GM12865 (cell line): ENCODE measurements around the gene SRPX2.

Experiments used
- DNase-seq: peaks from one replicate; pipeline ENCODE4 v3.0.0; 2010; ENCODE audit warnings: low read depth
- H3K4me3 ChIP-seq: 2 replicates; pipeline ENCODE4 v1.5.1; 2011; ENCODE audit warnings: mild to moderate bottlenecking, low read depth, low read length, control low read depth
- TF ChIP-seq, protein P1 (sequence below): IDR thresholded peaks from 2 replicates; pipeline ENCODE4 v1.5.1; 2011; ENCODE audit warnings: low read length, control low read depth, low read depth, inconsistent platforms; ENCODE audit not compliant: insufficient read depth; ENCODE audit errors: missing control alignments

The SRPX2 gene, protein sequence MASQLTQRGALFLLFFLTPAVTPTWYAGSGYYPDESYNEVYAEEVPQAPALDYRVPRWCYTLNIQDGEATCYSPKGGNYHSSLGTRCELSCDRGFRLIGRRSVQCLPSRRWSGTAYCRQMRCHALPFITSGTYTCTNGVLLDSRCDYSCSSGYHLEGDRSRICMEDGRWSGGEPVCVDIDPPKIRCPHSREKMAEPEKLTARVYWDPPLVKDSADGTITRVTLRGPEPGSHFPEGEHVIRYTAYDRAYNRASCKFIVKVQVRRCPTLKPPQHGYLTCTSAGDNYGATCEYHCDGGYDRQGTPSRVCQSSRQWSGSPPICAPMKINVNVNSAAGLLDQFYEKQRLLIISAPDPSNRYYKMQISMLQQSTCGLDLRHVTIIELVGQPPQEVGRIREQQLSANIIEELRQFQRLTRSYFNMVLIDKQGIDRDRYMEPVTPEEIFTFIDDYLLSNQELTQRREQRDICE

DNA sequence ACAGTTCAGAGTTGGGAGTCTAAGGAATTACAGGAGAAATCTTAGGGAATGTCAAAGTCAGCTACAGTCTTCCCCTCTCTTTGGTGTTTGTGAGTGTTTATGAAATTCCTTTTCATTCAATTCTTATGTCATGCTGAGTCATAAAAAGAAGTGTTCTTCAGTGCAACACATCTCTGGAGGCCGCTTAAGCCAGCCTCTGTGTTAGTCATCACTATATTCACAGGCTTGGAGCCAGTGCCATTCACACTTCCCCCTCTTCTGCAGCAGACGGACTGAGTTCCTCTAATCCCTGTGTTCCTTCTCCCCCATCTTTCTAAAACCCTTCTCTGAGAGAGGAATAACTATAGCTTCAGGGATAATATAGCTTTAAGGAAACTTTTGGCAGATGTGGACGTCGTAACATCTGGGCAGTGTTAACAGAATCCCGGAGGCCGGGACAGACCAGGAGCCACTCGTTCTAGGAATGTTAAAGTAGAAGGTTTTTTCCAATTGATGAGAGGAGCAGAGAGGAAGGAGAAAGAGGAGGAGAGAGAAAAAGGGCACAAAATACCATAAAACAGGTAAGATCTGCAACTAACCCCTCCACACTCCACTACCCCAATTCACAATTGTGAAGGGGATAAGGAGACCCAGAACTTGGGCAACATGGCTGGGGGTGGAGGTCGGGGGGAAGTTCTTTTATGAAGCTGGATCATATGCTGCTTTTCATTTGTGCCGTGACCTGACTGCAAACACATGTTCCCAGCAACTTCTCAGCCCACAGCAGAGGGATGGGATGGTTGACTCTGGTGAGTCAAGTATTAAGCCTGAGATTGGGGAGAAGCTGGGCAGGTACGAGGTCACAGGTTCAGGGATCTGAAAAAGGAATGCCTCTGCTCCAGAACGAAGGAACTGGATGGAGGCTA lies at the start of gene SRPX2:
TSS of gene SRPX2 (plus strand) at position 244 of the 905 bp plus-strand sequence. CDS start 2,124 bp downstream, outside the sequence.
- DNase-seq: no peak
- no peak within 1 kb of the TSS for H3K4me3 ChIP-seq
- TF ChIP-seq, protein P1, sequence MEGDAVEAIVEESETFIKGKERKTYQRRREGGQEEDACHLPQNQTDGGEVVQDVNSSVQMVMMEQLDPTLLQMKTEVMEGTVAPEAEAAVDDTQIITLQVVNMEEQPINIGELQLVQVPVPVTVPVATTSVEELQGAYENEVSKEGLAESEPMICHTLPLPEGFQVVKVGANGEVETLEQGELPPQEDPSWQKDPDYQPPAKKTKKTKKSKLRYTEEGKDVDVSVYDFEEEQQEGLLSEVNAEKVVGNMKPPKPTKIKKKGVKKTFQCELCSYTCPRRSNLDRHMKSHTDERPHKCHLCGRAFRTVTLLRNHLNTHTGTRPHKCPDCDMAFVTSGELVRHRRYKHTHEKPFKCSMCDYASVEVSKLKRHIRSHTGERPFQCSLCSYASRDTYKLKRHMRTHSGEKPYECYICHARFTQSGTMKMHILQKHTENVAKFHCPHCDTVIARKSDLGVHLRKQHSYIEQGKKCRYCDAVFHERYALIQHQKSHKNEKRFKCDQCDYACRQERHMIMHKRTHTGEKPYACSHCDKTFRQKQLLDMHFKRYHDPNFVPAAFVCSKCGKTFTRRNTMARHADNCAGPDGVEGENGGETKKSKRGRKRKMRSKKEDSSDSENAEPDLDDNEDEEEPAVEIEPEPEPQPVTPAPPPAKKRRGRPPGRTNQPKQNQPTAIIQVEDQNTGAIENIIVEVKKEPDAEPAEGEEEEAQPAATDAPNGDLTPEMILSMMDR: no peak

DNA sequence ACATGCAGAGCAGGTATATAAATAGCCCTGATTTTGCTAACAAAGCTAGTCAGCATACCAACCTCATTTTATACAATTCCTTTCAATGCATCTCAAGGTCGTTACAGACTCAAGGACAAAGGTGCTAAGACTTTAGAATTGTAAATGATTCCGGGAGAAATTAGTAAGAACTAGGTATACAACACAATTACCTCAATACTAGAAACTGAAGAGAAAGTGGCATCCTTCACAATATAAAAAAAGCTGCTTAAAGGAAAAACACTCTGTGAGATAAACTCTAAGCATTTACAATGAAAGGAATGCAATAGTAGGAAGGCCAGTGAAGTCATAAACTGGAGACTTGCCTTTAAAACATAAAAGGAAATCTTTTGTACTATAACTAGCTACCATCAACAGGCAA lies 47.4 kb upstream of the SRPX2 start:
- H3K4me3 ChIP-seq: no peak overlapping the region
- DNase-seq: no peak
- TF ChIP-seq, protein P1: no peak

DNA sequence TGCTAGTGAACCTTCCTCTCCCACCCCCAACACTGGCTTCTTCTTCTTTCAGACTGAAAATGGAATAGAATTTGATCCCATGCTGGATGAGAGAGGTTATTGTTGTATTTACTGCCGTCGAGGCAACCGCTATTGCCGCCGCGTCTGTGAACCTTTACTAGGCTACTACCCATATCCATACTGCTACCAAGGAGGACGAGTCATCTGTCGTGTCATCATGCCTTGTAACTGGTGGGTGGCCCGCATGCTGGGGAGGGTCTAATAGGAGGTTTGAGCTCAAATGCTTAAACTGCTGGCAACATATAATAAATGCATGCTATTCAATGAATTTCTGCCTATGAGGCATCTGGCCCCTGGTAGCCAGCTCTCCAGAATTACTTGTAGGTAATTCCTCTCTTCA lies 44.5 kb upstream of the SRPX2 start:
- no peak overlapping the region for H3K4me3 ChIP-seq
- DNase-seq: no peak
- TF ChIP-seq, protein P1: no peak

DNA sequence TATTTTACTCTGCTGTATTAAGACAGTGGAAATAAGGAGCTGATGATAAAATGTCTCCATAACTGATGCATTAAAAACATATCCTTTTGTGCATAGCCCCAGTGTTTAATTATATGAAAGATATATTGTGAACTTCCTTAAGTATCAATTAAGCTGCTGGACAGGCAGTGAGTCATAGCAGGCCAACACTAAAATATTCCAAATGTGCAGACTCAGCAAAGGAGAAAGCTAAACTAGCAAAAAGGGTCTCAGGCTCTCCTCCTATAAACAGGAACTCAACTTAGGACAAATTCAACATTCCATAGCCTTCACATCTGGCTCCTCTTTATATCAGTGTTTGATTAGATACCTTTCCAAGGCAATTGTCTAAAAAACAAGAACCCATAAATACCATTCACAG lies 43.7 kb upstream of the SRPX2 start:
- TF ChIP-seq, protein P1: no peak
- DNase-seq: no peak
- H3K4me3 ChIP-seq: no peak overlapping the region

DNA sequence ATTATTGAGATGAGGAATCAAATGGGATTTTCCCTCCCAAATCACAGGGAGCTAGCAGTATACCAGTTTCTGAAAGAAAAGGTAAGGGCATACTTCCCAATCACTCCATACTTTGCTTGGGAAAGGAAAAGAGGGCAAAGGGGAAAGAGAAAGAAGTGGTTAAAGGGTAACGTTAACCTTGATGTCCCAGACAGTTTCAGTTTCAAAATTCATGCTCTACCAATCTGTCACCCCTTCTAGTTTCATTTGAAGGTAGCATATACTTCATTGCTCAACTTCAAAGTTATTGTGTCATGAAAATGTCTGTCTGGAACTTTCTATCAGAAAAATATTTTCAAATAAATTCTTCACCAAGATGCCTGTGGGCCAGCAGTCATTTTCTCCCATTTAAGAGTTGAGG lies 43.2 kb upstream of the SRPX2 start:
- H3K4me3 ChIP-seq: no peak overlapping the region
- no peak for DNase-seq
- TF ChIP-seq, protein P1: no peak

DNA sequence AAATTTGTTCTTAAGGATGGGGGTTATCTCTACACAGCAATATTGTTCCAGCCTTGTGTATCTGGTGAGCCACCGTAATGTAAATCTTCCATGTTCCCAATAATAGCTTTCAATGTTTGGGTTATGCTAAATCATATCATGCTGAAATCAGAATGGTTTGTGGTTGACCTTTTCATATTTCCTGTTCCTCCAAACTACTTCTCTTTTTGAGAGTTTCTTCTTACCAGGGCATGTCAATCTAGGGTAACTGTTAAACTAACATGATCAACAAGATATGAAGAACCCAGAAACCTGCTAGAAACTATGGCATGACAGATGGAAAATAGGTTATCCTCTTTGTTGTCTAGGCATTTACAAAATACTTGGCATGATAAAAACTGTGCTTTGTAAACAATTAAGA lies 37.2 kb upstream of the SRPX2 start:
- TF ChIP-seq, protein P1: no peak
- DNase-seq: peak; percentile 0
- H3K4me3 ChIP-seq: no peak overlapping the region
